SK-N-MC (cell line): ENCODE data around the gene FBF1.

ENCODE experiments used
- DNase-seq: peaks from one replicate; pipeline ENCODE4 v3.0.0-alpha.2; 2011; ENCODE audit warnings: low read depth, low spot score
- H3K27ac ChIP-seq: fragments of 200-600 bp; sonication (generic); 2 replicates; pipeline ENCODE4 v1.5.1; 2016; ENCODE audit warnings: mixed run types
- H3K36me3 ChIP-seq: fragments of 200-600 bp; sonication (generic); 2 replicates; pipeline ENCODE4 v1.6.1; 2017; ENCODE audit warnings: antibody characterized with exemption, low read length, mixed read lengths; ENCODE audit not compliant: insufficient read depth
- H3K4me3 ChIP-seq: fragments of 200-600 bp; sonication (generic); 2 replicates; pipeline ENCODE4 v1.5.1; 2016
- H3K9ac ChIP-seq: fragments of 200-600 bp; sonication (generic); 2 replicates; pipeline ENCODE4 v1.8.0; 2017; ENCODE audit warnings: mixed run types, mixed read lengths; ENCODE audit not compliant: insufficient read length
- H3K9me3 ChIP-seq: fragments of 200-600 bp; sonication (generic); 2 replicates; pipeline ENCODE4 v1.6.1; 2017; ENCODE audit warnings: low read depth, mild to moderate bottlenecking, antibody characterized with exemption, low read length, moderate library complexity, mixed read lengths
- EZH2 ChIP-seq: fragments of 200-600 bp; sonication (generic); IDR thresholded peaks from one replicate; pipeline ENCODE4 v1.6.1; 2017; ENCODE audit warnings: antibody characterized with exemption
- FOXP2 ChIP-seq: optimal IDR thresholded peaks from 2 replicates; pipeline ENCODE3; 2011; ENCODE audit warnings: mild to moderate bottlenecking, moderate library complexity; ENCODE audit not compliant: insufficient read depth; ENCODE audit errors: extremely low read length, control extremely low read depth
- POLR2AphosphoS5 ChIP-seq: IDR thresholded peaks from 2 replicates; pipeline ENCODE4 v1.6.1; 2012; ENCODE audit warnings: mild to moderate bottlenecking, low read depth, low read length, borderline replicate concordance

The FBF1 gene

GRCh38 chr17:75937652-75938051 is 3.2 kb downstream of the FBF1 start:
- Histone ChIP-seq H3K9ac (no peak overlapping the region), H3K36me3 (no peaks in the 10 kb centered on the region), H3K4me3 (no peak overlapping the region), H3K9me3 (no peaks in the 10 kb centered on the region), H3K27ac (no peak overlapping the region)
- TF ChIP-seq EZH2 (no peak), POLR2AphosphoS5 (no peak), FOXP2 (no peak)
- DNase-seq: no peak

GRCh38 chr17:75933808-75934207 is 7.0 kb downstream of the FBF1 start:
- no peak overlapping the region for H3K9ac ChIP-seq
- no peak overlapping the region for H3K4me3 ChIP-seq
- TF ChIP-seq FOXP2: no peak
- TF ChIP-seq EZH2: no peak
- TF ChIP-seq POLR2AphosphoS5: no peak
- no peak overlapping the region for H3K27ac ChIP-seq
- DNase-seq: no peak
- no peaks in the 10 kb centered on the region for H3K36me3 ChIP-seq
- no peaks in the 10 kb centered on the region for H3K9me3 ChIP-seq

- Histone ChIP-seq H3K36me3 (no peaks in the 10 kb centered on the region), H3K9ac (no peak overlapping the region), H3K4me3 (no peak overlapping the region), H3K9me3 (no peaks in the 10 kb centered on the region), H3K27ac (no peak overlapping the region)
- no peak for DNase-seq
- TF ChIP-seq EZH2: no peak
- no peak for TF ChIP-seq POLR2AphosphoS5
- no peak for TF ChIP-seq FOXP2
Observed at GRCh38 chr17:75932852-75933251, 8.0 kb downstream of the FBF1 start.

GRCh38 chr17:75931062-75931461 is 9.8 kb downstream of the FBF1 start:
- TF ChIP-seq POLR2AphosphoS5 (no peak), EZH2 (no peak), FOXP2 (no peak)
- no peak overlapping the region for H3K4me3 ChIP-seq
- no peak overlapping the region for H3K9ac ChIP-seq
- no peaks in the 10 kb centered on the region for H3K9me3 ChIP-seq
- no peaks in the 10 kb centered on the region for H3K36me3 ChIP-seq
- H3K27ac ChIP-seq: no peak overlapping the region
- no peak for DNase-seq

GRCh38 chr17:75927286-75927922 is 13.4 kb downstream of the FBF1 start:
- no peaks in the 10 kb centered on the region for H3K9me3 ChIP-seq
- no peak for TF ChIP-seq POLR2AphosphoS5
- no peak for TF ChIP-seq FOXP2
- H3K27ac ChIP-seq: no peak overlapping the region
- no peak overlapping the region for H3K9ac ChIP-seq
- no peak for DNase-seq
- H3K4me3 ChIP-seq: no peak overlapping the region
- no peaks in the 10 kb centered on the region for H3K36me3 ChIP-seq

GRCh38 chr17:75926456-75926855 is 14.4 kb downstream of the FBF1 start:
- H3K9me3 ChIP-seq: no peaks in the 10 kb centered on the region
- H3K27ac ChIP-seq: no peak overlapping the region
- no peaks in the 10 kb centered on the region for H3K36me3 ChIP-seq
- no peak for TF ChIP-seq POLR2AphosphoS5
- no peak for TF ChIP-seq EZH2
- TF ChIP-seq FOXP2: no peak
- H3K9ac ChIP-seq: no peak overlapping the region
- H3K4me3 ChIP-seq: no peak overlapping the region
- no peak for DNase-seq

- DNase-seq: no peak
- TF ChIP-seq EZH2 (no peak), POLR2AphosphoS5 (no peak)
- H3K9ac ChIP-seq: no peak overlapping the region
- no peak overlapping the region for H3K27ac ChIP-seq
- H3K36me3 ChIP-seq: no peaks in the 10 kb centered on the region
- no peaks in the 10 kb centered on the region for H3K9me3 ChIP-seq
- H3K4me3 ChIP-seq: no peak overlapping the region
Observed at GRCh38 chr17:75925912-75926311, 14.9 kb downstream of the FBF1 start.

GRCh38 chr17:75925103-75925502 is 15.7 kb downstream of the FBF1 start:
- no peak for TF ChIP-seq FOXP2
- no peak for TF ChIP-seq EZH2
- TF ChIP-seq POLR2AphosphoS5: no peak
- Histone ChIP-seq H3K27ac (no peak overlapping the region), H3K4me3 (no peak overlapping the region), H3K36me3 (no peaks in the 10 kb centered on the region; the same call in 1 of the 2 replicates), H3K9me3 (no peaks in the 10 kb centered on the region), H3K9ac (no peak overlapping the region)
- no peak for DNase-seq
